Panc1 (cell line): Measurements from ENCODE around the gene UBAC2. TPM values are rescaled to one million over a fixed set of nuclear protein-coding genes. Genes with fewer than 3 reads are reported as not detected.

ENCODE experiments used
- ATAC-seq: fragments of 200-7000 bp; cut with Tn5 transposase; 2 replicates; pipeline ENCODE4 v1.9.1; 2020; ENCODE audit warnings: mild to moderate bottlenecking, moderate library complexity
- BruUV-seq: library from RNA; stranded (reverse); fragments of 400-500 nt; replicated peaks from 2 replicates; lab custom pipeline; 2021; lab: Mats Ljungman, UMichigan
- CTCF ChIA-PET: fragments of 300-600 bp; sonication (Branson Sonifier 250); formaldehyde crosslinking; loops from one replicate; lab custom pipeline; 2022; ENCODE audit warnings: antibody characterized with exemption; lab: Charles Lee
- POLR2A ChIA-PET: fragments of 300-600 bp; sonication (Branson Sonifier 250); formaldehyde crosslinking; loops from one replicate; lab custom pipeline; 2022; ENCODE audit warnings: antibody characterized with exemption; lab: Charles Lee
- DNase-seq: peaks from one replicate; pipeline ENCODE4 v3.0.0-alpha.2; 2010; ENCODE audit warnings: low read depth, low spot score
- H3K27ac ChIP-seq: 2 replicates; pipeline ENCODE4 v1.5.1; 2011; ENCODE audit warnings: mild to moderate bottlenecking, low read length, inconsistent platforms
- H3K27me3 ChIP-seq: fragments of 200-500 bp; sonication (Bioruptor generic); 2 replicates; pipeline ENCODE4 v1.6.0; 2014; ENCODE audit warnings: low read length, inconsistent platforms; ENCODE audit not compliant: control insufficient read depth, insufficient read depth
- H3K36me3 ChIP-seq: fragments of 200-500 bp; sonication (Bioruptor generic); 2 replicates; pipeline ENCODE4 v1.5.1; 2014; ENCODE audit warnings: inconsistent platforms, mild to moderate bottlenecking, low read length, moderate library complexity; ENCODE audit not compliant: control insufficient read depth, insufficient read depth
- H3K4me1 ChIP-seq: 2 replicates; pipeline ENCODE4 v1.5.1; 2011; ENCODE audit warnings: inconsistent platforms, mild to moderate bottlenecking, low read length, moderate library complexity; ENCODE audit not compliant: control insufficient read depth, insufficient read depth
- H3K4me3 ChIP-seq, 2 experiments: 2 replicates each; pipeline ENCODE4 v1.5.1; 2011 to 2012; ENCODE audit warnings: low read depth in 2 of 2, low read length in 2 of 2, mild to moderate bottlenecking in 2 of 2, inconsistent platforms in 1 of 2, moderate library complexity in 1 of 2
- H3K9me3 ChIP-seq: fragments of 200-500 bp; sonication (Bioruptor generic); 2 replicates; pipeline ENCODE4 v1.5.1; 2014; ENCODE audit warnings: low read depth, mild to moderate bottlenecking, inconsistent platforms, low read length, moderate library complexity; ENCODE audit not compliant: control insufficient read depth, insufficient read depth
- CTCF ChIP-seq: fragments of 450-650 bp; IDR thresholded peaks from 2 replicates; pipeline ENCODE4 v1.5.1; 2017; ENCODE audit warnings: mild to moderate bottlenecking
- POLR2AphosphoS5 ChIP-seq: IDR thresholded peaks from 2 replicates; pipeline ENCODE4 v1.6.1; 2012; ENCODE audit warnings: mild to moderate bottlenecking, low read depth, low read length, moderate library complexity
- REST ChIP-seq, 2 experiments: IDR thresholded peaks; 2 replicates each; pipeline ENCODE4 v1.6.1; 2011 to 2012; ENCODE audit warnings: low read depth in 2 of 2, control low read depth in 1 of 2, low read length in 1 of 2, mild to moderate bottlenecking in 1 of 2, moderate library complexity in 1 of 2; ENCODE audit not compliant: insufficient read depth in 1 of 2
- SIN3A ChIP-seq: IDR thresholded peaks from 2 replicates; pipeline ENCODE4 v1.6.1; 2012; ENCODE audit warnings: low read depth, mild to moderate bottlenecking, low read length, moderate library complexity, borderline replicate concordance; ENCODE audit not compliant: insufficient read depth
- TCF7L2 ChIP-seq: IDR thresholded peaks from 2 replicates; pipeline ENCODE4 v1.6.1; 2011; ENCODE audit warnings: mild to moderate bottlenecking, low read depth, low read length, inconsistent platforms
- in situ Hi-C: cut with HindIII; loops from 2 replicates; pipeline ENCODE4 v1.10.0; 2016; ENCODE audit warnings: low sequenced_read_pairs, low pct_unique_long_range_greater_than_20kb
- intact Hi-C: fragments of 100-400 bp; cut with micrococcal nuclease; formaldehyde crosslinking; loops from one replicate; pipeline ENCODE4 v1.10.0; 2022; ENCODE audit not compliant: unreplicated experiment
- total RNA-seq: library from RNA; stranded (reverse); gene quantifications from one replicate; pipeline ENCODE4 v1.2.1, GENCODE V29; 2021; ENCODE audit not compliant: unreplicated experiment

Gene UBAC2
- total RNA-seq, 1 experiment from 2014 or later, result 40.8 TPM

GRCh38 chr13:99254830-99255229, 54.2 kb downstream of the UBAC2 start:
- in situ Hi-C loops (no loop called here), intact Hi-C loops (no loop called here)
- no TSS peak for BruUV-seq
- no peak for TF ChIP-seq REST (IDR thresholded peaks at IDR 0.05; ENCODE audit: insufficient read depth in 1 of 2, low read depth in 2 of 2, low read length in 1 of 2)
- no peak for TF ChIP-seq POLR2AphosphoS5
- no peak for TF ChIP-seq TCF7L2
- TF ChIP-seq CTCF, result no peak
- TF ChIP-seq SIN3A, result no peak
- Histone ChIP-seq H3K4me3 (no peak overlapping the region), H3K36me3 (no peaks in the 10 kb centered on the region; the same call in 1 of the 2 replicates), H3K4me1 (no peaks in the 10 kb centered on the region), H3K27ac (no peak overlapping the region), H3K9me3 (no peaks in the 10 kb centered on the region), H3K27me3 (no peaks in the 10 kb centered on the region)
- ATAC-seq (no peak), DNase-seq (no peak)
- ChIA-PET POLR2A (no interaction called here), CTCF (no interaction called here)

- TF ChIP-seq TCF7L2, result no peak
- no peak for TF ChIP-seq REST (IDR thresholded peaks at IDR 0.05; ENCODE audit: insufficient read depth in 1 of 2, low read depth in 2 of 2, low read length in 1 of 2)
- TF ChIP-seq SIN3A, result no peak
- no peak for TF ChIP-seq CTCF
- no peak for TF ChIP-seq POLR2AphosphoS5
- Histone ChIP-seq H3K27me3 (no peaks in the 10 kb centered on the region), H3K27ac (no peak overlapping the region), H3K36me3 (no peaks in the 10 kb centered on the region; the same call in 1 of the 2 replicates), H3K9me3 (no peaks in the 10 kb centered on the region), H3K4me3 (no peak overlapping the region), H3K4me1 (no peaks in the 10 kb centered on the region)
- DNase-seq (no peak), ATAC-seq (no peak)
- ChIA-PET POLR2A (no interaction called here), CTCF (no interaction called here)
- intact Hi-C loops (no loop called here), in situ Hi-C loops (no loop called here)
- no TSS peak for BruUV-seq
Observed at GRCh38 chr13:99255271-99255670, 54.6 kb downstream of the UBAC2 start.
